Measurements from ENCODE around the gene KCNJ15. TPM values are rescaled to one million over a fixed set of nuclear protein-coding genes. Genes with fewer than 3 reads are reported as not detected.

The KCNJ15 gene
- total and polyA plus RNA-seq, 10 of the 15 experiments (the other 5 are each of a cell fraction or from before 2014, with no cell fraction given): 0.05 to 2.7 (median 0.33) TPM; not detected in 6

GRCh38 chr21:38311765-38312164 lies 55.0 kb downstream of the KCNJ15 start:
- POLR2A ChIA-PET: interaction anchor here (1.1 kb wide), 1 partner anchor 8 kb away, joined by 3 read pairs; no protein-coding TSS in a partner anchor
- Histone ChIP-seq H3K4me1 (ENCODE audit: control insufficient read depth, insufficient read depth, low read length) (no peaks in the 10 kb centered on the region), H3K4me3 (no peak overlapping the region), H3K27ac (ENCODE audit: control insufficient read depth, insufficient read depth) (no peak overlapping the region), H2AFZ (ENCODE audit: control insufficient read depth, low read depth, low read length) (no peak overlapping the region), H3K9ac (ENCODE audit: control insufficient read depth, insufficient read depth, low read length) (no peak overlapping the region), H3K9me3 (replicated peaks; ENCODE audit: control insufficient read depth, insufficient read depth, low read length) (no peaks in the 10 kb centered on the region; the same call in 2 of the 3 replicates), H4K20me1 (ENCODE audit: control insufficient read depth, insufficient read depth) (no peaks in the 10 kb centered on the region), H3K79me2 (ENCODE audit: control insufficient read depth, insufficient read depth, low read length) (no peaks in the 10 kb centered on the region), H3K36me3 (ENCODE audit: control insufficient read depth in 2 of 2, insufficient read depth in 2 of 2, low read length in 1 of 2) (no peaks in the 10 kb centered on the region), H3K27me3 (replicated peaks in 1 of 2; ENCODE audit: control insufficient read depth in 2 of 2, insufficient read depth in 2 of 2, low read length in 1 of 2) (no peaks in the 10 kb centered on the region), H3K4me2 (ENCODE audit: control insufficient read depth, insufficient read depth) (no peak overlapping the region)
- RAD21 ChIA-PET (ENCODE audit: unreplicated experiment): no interaction called here
- no peak for ATAC-seq
- no TSS peak for BruUV-seq (replicated peaks)
- CTCF ChIA-PET: no interaction called here
- intact Hi-C loops (cut with micrococcal nuclease; ENCODE audit: unreplicated experiment): no loop called here
- in situ Hi-C loops (cut with MboI): no loop called here
- WGBS (ENCODE audit: insufficient coverage, insufficient replicate concordance, low lambda C conversion rate, missing lambda C conversion rate): 19% methylated on average over 6 of the region's 6 CpGs
- SMC1A ChIA-PET (ENCODE audit: uncharacterized antibody, unreplicated experiment): interaction anchor here (1.0 to 1.4 kb wide), 4 partner anchors 10 to 95 kb away, joined by 3 to 5 read pairs (median 4); no protein-coding TSS in a partner anchor
- no peak for FAIRE-seq
- DNase-seq (ENCODE audit: low read depth, low spot score): no peak
- TF ChIP-seq HSF1 (IDR thresholded peaks at IDR 0.05; ENCODE audit: low read depth, low read length) (no peak), USF1 (IDR thresholded peaks at IDR 0.05; ENCODE audit: borderline replicate concordance, extremely low read length, insufficient read depth, low read depth, low read length) (no peak), SMC3 (IDR thresholded peaks at IDR 0.05; ENCODE audit: borderline replicate concordance, low read length) (no peak), BHLHE40 (IDR thresholded peaks at IDR 0.05; ENCODE audit: borderline replicate concordance in 1 of 2, low read depth in 2 of 2, low read length in 1 of 2) (no peak), ZZZ3 (IDR thresholded peaks at IDR 0.05; ENCODE audit: control insufficient read depth, insufficient read length, low read depth) (no peak), ZBTB4 (CRISPR knock-in tag; IDR thresholded peaks at IDR 0.05) (no peak), IRF5 (IDR thresholded peaks at IDR 0.05; ENCODE audit: borderline replicate concordance) (no peak), RAD21 (IDR thresholded peaks at IDR 0.05; ENCODE audit: insufficient read depth, low read depth, low read length) (no peak), NRF1 (conservative IDR thresholded peaks at IDR 0.05; ENCODE audit: low read depth, low read length) (no peak), RBBP5 (conservative IDR thresholded peaks at IDR 0.05) (no peak), STAT3 (IDR thresholded peaks at IDR 0.05; ENCODE audit: low read depth, low read length) (no peak), ELK1 (IDR thresholded peaks at IDR 0.05; ENCODE audit: low read depth, low read length) (no peak)

Measured in GM12878 (cell line).